Measurements from ENCODE around the gene FERMT2. TPM values are rescaled to one million over a fixed set of nuclear protein-coding genes. Genes with fewer than 3 reads are reported as not detected.

FERMT2 gene
- polyA plus RNA-seq, 1 donor (not counting 4 experiments of a cell fraction or from before 2014, with no cell fraction given) = 19.6 TPM

- H2AFZ ChIP-seq (ENCODE audit: control insufficient read depth, low read length) = no peak overlapping the region
- H3K9ac ChIP-seq (ENCODE audit: control insufficient read depth, extremely low read depth, insufficient read depth, low read length) = no peak overlapping the region
- no peak overlapping the region for H3K4me3 ChIP-seq (ENCODE audit: control insufficient read depth in 2 of 3, extremely low read depth in 1 of 3, insufficient read depth in 2 of 3, low read depth in 1 of 3, low read length in 3 of 3)
- no peaks in the 10 kb centered on the region for H3K9me1 ChIP-seq (ENCODE audit: control insufficient read depth, extremely low read depth, insufficient read depth, low read length)
- H4K20me1 ChIP-seq (ENCODE audit: control insufficient read depth, extremely low read depth, insufficient read depth, low read length) = no peaks in the 10 kb centered on the region
- TF ChIP-seq CTCF (optimal IDR thresholded peaks at IDR 0.05 in 1 of 3, IDR thresholded peaks at IDR 0.05 in 1 of 3, conservative IDR thresholded peaks at IDR 0.05 in 1 of 3; ENCODE audit: extremely low read depth in 1 of 3, insufficient read depth in 2 of 3, low read length in 3 of 3) (no peak), EZH2 (IDR thresholded peaks at IDR 0.05; ENCODE audit: low read length) (no peak)
- H3K27me3 ChIP-seq (ENCODE audit: control insufficient read depth, extremely low read depth, insufficient read depth, low read length) = no peaks in the 10 kb centered on the region
- H3K9me3 ChIP-seq (ENCODE audit: control insufficient read depth, low read depth, low read length) = no peaks in the 10 kb centered on the region
- H3K4me2 ChIP-seq (ENCODE audit: control insufficient read depth, extremely low read depth, insufficient read depth, low read depth, low read length) = no peak overlapping the region
- DNase-seq (ENCODE audit: low read depth, low spot score) = no peak
- no peaks in the 10 kb centered on the region for H3K36me3 ChIP-seq (ENCODE audit: control insufficient read depth in 2 of 2, extremely low read depth in 1 of 2, insufficient read depth in 2 of 2, low read length in 2 of 2)
- dilution Hi-C loops (cut with MboI; ENCODE audit: extremely low pct_ligation_motif_present, low sequenced_read_pairs) = no loop called here
- H3K27ac ChIP-seq (ENCODE audit: control insufficient read depth, insufficient read depth, low read length) = no peak overlapping the region
- H3K79me2 ChIP-seq (ENCODE audit: control insufficient read depth, insufficient read depth, low read length) = no peaks in the 10 kb centered on the region
- no peak for FAIRE-seq
- no peaks in the 10 kb centered on the region for H3K4me1 ChIP-seq (ENCODE audit: control insufficient read depth, extremely low read depth, insufficient read depth, low read length)
Observed at GRCh38 chr14:52827426-52827825, 123.4 kb downstream of the FERMT2 start.

- TF ChIP-seq EZH2 (IDR thresholded peaks at IDR 0.05; ENCODE audit: low read length) = no peak
- TF ChIP-seq CTCF (optimal IDR thresholded peaks at IDR 0.05 in 1 of 3, IDR thresholded peaks at IDR 0.05 in 1 of 3, conservative IDR thresholded peaks at IDR 0.05 in 1 of 3; ENCODE audit: extremely low read depth in 1 of 3, insufficient read depth in 2 of 3, low read length in 3 of 3) = no peak
- dilution Hi-C loops (cut with MboI; ENCODE audit: extremely low pct_ligation_motif_present, low sequenced_read_pairs) = no loop called here
- no peak for FAIRE-seq
Observed at GRCh38 chr14:52825085-52825484, 125.8 kb downstream of the FERMT2 start.

More at GRCh38 chr14:52825085-52825484, 125.8 kb downstream of the FERMT2 start:
- no peaks in the 10 kb centered on the region for H3K36me3 ChIP-seq (ENCODE audit: control insufficient read depth in 2 of 2, extremely low read depth in 1 of 2, insufficient read depth in 2 of 2, low read length in 2 of 2)
- H3K9ac ChIP-seq (ENCODE audit: control insufficient read depth, extremely low read depth, insufficient read depth, low read length) = no peak overlapping the region
- no peak overlapping the region for H3K27ac ChIP-seq (ENCODE audit: control insufficient read depth, insufficient read depth, low read length)
- no peak overlapping the region for H2AFZ ChIP-seq (ENCODE audit: control insufficient read depth, low read length)
- DNase-seq (ENCODE audit: low read depth, low spot score) = no peak
- H3K9me1 ChIP-seq (ENCODE audit: control insufficient read depth, extremely low read depth, insufficient read depth, low read length) = no peaks in the 10 kb centered on the region
- H3K4me2 ChIP-seq (ENCODE audit: control insufficient read depth, extremely low read depth, insufficient read depth, low read depth, low read length) = no peak overlapping the region
- no peak overlapping the region for H3K4me3 ChIP-seq (ENCODE audit: control insufficient read depth in 2 of 3, extremely low read depth in 1 of 3, insufficient read depth in 2 of 3, low read depth in 1 of 3, low read length in 3 of 3)
- H3K27me3 ChIP-seq (ENCODE audit: control insufficient read depth, extremely low read depth, insufficient read depth, low read length) = no peaks in the 10 kb centered on the region
- H3K79me2 ChIP-seq (ENCODE audit: control insufficient read depth, insufficient read depth, low read length) = no peaks in the 10 kb centered on the region
- H3K4me1 ChIP-seq (ENCODE audit: control insufficient read depth, extremely low read depth, insufficient read depth, low read length) = no peaks in the 10 kb centered on the region
- no peaks in the 10 kb centered on the region for H4K20me1 ChIP-seq (ENCODE audit: control insufficient read depth, extremely low read depth, insufficient read depth, low read length)
- H3K9me3 ChIP-seq (ENCODE audit: control insufficient read depth, low read depth, low read length) = no peaks in the 10 kb centered on the region
